SHP77 treated with DMSO at 0.1 percent for 48 hours (cell line): ENCODE data around the gene GYPC.
"Not testable (repeated sequence)": the region's sequence is repeated elsewhere in the genome, so short reads cannot be mapped to it uniquely, and the experiment has no call there.

Experiments used
- DNase-seq: peaks from one replicate; lab custom pipeline; 2025; lab: John Stamatoyannopoulos, UW

The GYPC gene

DNA sequence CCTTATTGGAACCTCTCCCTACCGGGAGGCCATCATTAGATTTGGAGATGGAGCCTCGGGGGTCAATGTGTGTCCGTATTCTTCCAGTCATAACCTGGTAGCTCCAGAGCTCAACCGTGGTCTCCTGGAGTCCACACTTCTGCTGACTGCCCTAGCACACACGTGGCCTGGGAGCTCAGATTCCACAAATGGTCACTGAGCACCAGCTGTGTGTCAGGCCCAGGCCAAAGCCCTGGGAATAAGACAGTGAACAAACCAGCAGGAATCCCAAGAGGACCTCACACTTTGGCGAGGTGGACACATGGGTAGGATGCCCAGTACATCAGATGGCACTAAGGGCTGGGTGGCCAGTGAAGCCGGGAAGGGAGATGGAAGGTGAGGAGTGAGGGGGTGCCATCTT lies 15.5 kb downstream of the GYPC start:
- no peak for DNase-seq

DNA sequence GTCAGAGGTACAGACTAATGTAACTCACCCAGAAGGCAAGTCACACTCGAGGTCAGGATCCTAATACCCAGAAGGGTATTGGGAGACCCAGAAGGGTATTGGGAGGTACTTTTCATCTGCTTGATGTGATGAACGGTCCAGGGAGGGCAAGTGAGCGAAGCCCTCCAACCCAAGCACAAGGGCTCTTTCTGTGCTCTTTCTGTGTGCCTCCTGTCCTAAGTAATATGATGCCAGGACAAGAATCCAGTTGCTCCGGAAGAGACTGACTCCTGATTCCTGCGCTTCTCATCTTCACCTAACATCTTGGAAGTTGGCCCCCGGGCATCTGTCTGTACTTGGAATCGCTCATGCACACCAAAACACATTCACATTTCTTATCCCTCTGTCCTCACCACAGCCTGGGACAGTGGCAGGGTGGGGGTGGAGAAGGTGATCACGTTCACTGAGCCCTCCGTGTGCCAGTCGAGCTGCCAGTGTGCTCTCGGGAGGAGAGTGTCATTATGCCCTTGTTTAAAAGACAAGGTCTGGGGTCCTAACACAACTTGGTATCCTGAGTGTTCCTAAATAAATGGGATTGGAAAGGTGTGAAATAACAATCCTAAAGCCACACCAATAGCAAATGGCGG lies 17.1 kb downstream of the GYPC start:
- no peak for DNase-seq

DNA sequence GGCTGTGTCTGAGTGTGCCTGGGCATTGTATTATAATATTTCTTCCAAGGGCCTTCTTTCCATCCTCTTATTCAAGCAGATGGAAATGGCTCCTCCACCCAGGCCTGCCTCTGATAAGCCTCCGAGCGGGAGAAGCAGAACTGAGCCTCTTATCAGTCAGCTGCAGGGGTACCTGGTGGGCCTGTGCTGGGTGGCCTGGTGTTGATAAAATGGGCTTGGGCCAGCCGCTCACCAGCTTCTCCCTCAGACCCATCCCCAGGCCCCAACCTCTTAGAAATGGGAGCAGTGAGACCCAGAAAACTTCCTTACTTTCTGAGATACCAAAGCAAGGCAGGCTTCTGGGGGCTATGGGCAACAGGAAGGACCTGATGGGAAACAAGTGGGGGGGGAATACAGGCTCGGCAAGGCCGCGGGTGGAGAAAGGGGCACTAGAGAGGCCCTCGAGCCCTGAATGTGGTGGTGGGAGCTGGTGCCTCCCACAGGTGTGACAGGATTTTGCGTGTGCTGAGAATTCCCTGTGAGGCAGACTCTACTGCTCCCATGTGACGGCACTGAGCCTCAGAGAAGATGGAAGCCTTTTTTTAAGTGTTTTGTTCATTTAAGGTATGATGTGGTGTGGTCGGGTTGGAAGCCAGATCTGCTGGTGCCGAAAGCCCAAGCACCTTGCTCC lies 18.3 kb downstream of the GYPC start:
- no peak for DNase-seq

DNA sequence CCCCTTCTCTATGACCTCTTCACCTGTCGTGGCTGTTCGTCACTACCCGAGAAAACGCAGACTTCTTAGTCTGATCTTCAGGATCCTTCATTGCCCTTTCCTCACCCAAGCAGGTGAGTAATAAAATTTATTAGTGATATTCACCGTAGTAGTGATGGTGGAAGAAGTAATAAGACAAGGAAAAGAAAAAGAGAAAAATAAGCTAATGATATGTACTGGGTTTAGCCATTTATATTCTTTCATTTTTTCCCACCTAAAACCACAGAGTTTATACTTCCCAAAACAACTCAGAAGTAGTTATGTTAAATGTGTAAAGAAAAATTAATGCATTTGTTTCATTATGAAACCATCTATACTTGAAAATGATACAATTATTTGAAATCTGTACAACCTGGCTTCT lies 19.7 kb downstream of the GYPC start:
- DNase-seq: no peak

DNA sequence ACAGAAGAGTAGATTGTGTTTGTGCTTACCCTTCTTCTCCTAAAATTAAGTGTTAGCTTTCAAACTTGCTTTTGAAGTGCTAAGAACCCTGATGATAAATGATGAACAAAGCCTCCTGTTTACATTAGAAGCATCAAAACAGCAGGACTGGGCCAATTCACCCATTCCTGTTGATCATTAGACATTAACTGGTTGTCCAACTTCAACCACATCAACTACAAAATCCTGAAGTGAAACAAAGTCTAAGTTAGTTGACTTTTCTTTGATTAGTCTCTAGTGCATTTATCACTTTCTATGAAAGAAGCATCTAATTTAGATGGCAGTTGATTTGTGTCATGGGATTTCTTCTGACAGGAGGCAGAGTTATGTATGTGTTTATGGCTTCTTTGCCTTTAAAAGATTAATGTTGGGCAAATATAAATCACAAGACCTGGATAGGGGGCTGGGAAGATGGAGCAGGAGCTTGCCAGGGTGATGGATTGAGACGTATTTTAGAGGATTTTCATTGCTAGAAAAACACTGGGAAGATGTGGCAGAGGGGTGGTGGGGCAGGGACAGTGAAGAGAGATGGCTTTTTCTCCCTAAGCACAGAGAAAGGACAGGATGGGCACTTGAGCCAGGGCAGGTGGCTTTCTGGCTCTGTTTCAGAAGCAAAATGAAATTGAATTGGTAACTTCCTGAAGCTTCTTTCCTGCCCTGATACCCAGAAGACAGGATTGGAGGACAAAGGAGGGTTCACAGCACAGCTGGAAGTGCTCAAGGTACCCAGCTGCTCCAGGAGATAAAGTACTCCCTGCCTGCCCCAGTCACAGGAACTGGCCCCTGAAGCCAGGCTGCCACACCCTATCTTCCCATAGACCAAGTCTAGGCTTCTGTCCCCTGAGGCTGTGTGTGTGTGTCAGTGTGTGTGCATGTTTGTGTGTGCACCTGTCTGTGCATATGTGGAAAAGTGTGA lies 20.5 kb downstream of the GYPC start:
- DNase-seq: no peak

DNA sequence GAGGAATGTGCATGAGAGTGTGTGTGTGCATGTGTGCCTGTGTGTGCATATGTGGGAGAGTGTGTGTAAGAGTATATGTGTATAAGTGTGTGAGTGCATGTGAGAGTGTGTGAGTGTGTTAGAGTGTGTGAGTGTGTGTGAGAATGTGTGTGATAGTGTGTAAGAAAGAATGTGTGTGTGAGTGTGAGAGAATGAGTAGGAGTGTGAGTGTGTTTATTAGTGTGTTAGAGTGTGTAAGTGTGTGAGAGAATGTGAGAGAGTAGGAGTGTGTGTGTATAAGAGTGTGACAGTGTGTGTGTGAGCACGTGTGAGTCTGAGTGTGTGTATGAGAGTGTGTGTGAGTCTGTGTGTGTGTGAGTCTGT lies 21.2 kb downstream of the GYPC start:
- no peak for DNase-seq

DNA sequence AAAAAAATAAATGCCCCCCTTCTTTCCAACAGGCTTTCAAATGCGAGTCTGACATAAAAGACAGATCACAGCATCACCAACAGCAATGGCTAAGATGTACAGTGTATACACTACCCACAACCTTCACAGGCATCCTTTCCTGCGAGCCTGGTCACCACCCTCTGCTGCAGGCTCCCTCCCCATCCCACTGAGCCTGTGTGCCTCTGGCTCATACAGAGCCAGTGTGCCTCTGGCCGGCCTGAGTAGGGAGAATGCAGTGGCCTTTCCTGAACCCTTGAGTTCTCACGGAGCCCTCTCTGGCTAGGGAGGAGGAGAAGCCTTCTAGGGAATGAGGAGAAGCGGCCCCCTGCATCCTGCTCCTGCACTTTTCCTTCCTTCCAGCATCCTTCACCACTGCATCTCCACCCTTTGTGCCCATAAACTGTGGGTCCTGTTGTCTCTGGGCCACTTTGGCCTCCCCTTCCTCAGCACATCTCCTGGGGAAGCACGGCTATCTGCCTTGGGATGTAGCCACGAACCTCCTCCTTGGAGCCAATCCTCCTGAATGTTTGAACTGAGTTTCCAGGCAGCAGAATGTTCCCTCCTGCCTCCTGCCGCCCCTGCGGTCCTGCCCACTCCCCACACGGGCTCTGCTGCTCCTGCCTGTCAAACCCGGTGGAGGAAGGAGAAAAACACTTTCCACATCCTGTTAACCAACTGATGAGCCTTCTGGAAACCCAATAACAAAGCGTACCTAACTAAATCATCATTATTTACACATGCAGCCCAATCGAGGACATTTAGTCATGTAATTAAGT lies 22.5 kb downstream of the GYPC start:
- DNase-seq: no peak

DNA sequence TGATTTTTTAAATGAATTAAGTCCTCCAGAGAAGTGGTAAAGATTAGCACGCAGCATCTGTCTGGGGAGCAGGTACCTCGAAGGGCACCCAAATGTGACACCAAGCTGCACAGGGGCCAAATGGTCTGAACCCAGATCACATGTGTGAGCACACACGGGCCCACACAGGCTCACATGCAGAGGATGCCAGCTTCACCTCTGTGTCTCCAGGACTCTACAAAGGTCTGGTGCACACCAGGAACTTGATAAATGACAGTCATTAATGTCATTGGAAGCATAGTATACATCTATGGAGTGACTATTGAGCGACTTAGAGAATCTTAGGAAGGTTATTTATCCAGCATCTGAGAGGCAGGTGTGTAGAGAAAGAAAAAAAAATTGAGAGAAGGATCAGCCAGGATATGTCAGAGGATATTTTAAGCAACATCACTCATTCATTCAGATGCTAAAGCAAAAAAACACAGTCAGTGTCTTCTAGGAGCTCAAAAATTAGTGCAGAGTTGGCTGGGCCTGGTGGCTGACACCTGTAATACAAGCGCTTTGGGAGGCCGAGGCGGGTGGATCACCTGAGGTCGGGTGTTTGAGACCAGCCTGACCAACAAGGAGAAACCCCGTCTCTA lies 23.2 kb downstream of the GYPC start:
- DNase-seq: no peak

DNA sequence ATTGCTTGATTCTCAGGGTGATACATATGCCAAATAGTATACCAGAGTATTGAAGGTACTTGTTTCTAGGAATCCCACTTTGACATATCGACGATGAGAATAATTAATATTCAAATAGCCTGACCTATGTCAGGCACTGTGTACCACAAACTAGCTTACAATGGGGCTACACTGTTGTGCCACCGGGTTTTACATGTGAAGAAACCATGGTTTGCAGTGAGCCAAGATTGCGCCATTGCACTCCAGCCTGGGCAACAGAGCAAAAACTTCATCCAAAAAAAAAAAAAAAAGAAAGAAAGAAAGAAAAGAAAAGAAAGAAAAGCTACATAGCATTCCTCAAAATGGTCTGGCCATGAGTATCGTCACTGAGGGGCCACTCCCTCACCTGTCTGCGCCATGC lies 25.5 kb downstream of the GYPC start:
- no peak for DNase-seq

DNA sequence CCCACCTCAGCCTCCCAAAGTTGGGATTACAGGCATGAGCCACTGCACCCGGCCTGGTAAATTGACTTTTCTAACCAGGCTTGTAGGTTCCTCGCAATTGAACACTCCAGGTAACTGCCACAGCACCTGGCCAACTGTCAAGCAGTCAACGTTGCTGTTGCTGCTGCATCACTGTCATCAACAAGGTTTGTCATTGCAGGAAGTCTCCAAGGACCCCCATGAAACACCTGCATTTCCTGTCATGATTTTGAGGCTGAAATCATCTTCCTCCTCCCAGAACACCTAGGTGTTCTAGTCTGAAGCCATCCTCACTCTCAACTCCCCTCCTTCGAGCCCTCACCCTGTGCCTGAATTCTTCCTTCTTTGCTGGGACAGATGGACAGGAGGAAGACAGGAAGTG lies 29.7 kb downstream of the GYPC start:
- no peak for DNase-seq

DNA sequence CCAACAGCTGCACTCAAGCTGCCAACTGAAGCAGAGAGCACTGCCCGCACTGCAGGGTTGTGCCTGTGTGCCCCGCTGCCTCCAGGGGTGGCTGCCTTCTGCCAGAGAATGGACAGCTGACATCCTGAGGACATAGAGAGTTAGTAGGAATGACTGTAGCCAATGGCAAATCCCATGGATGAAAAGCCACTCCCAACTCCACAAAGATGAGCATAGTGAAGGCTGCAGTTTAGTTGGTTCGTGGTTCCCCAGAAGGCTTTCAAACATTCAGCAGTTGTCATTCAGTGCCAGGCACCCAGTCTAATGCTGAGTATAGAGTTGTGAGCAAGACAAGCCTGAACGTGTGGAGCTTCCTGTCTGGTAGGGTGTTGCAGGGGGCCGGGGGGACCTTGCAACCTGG lies 30.3 kb downstream of the GYPC start:
- DNase-seq: no peak

DNA sequence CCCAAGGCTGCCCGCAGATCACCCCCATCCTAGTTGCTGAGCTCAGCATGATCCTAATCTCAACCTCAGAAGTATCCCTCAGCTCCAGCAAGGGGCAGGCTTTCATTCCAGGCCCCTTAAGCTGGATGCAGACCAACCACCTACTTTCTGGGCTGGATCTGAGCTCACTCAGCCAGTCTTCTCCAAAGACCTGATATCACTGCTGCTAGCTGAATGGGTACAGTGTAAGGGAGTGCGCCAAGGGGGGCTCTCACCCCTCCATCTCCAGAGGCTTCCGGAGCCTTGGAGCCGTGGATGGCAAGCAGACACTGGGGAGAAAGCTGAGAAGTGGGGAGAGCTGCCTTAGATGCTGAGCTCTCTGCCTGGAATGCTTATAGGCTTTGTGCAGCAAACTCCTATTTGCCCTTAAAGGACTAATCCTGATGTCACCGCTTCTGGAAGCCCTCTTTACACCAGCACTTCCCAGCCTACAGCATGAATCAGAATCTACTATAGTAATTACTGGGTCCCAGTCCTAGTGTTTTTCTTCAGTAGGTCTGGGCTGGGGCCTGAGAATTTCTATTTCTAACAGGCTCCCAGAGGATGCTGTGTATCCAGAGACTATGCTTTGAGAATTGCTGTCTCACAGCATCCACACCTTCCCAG lies 31.0 kb downstream of the GYPC start:
- DNase-seq: no peak

DNA sequence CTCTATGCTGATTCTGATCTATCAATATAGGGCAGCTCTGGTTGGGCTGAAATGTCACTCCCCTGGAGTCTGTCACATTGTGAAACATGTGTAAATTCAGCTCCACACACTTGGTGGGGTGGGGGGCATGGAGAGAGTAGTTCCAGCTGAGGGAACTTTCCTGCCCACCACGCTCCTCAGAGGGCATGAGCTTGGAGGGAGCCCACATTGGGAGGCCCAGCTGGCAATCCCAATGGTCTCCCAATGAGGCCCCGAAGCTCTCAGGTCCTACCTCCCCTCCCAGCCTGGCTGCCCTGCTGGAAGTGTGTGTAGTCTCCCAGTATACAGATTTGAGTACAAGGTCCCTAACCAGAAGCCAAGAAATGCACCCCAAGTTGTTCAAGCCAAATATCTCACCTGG lies 31.5 kb downstream of the GYPC start:
- DNase-seq: no peak

DNA sequence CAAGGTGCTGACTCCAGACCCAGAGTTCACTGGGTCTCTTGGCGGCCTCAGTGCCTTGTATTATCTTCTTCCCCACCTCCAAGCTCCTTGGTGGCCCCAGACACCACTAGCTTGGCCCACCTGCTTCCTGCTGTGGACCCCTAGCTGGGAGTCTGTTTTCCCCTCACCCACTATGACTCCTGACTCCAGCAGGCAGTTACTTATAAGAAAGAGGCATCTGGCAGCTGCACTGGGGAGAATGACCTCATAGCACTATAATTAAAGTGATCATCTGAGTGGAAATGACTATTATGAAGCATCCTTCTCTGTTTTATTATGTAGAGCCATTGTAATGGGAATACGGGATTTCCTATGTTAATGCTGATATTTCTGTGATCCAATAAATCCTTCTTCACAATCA lies 32.6 kb downstream of the GYPC start:
- DNase-seq: not testable (repeated sequence)

DNA sequence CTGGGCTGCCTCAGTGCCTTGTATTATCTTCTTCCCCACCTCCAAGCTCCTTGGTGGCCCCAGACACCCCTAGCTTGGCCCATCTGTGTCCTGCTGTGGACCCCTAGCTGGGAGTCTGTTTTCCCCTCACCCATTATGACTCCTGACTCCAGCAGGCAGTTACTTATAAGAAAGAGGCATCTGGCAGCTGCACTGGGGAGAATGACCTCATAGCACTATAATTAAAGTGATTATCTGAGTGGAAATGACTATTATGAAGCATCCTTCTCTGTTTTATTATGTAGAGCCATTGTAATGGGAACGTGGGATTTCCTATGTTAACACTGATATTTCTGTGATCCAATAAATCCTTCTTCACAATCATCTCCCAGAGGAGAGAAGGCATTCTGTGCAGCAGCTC lies 36.3 kb downstream of the GYPC start:
- DNase-seq: not testable (repeated sequence)

DNA sequence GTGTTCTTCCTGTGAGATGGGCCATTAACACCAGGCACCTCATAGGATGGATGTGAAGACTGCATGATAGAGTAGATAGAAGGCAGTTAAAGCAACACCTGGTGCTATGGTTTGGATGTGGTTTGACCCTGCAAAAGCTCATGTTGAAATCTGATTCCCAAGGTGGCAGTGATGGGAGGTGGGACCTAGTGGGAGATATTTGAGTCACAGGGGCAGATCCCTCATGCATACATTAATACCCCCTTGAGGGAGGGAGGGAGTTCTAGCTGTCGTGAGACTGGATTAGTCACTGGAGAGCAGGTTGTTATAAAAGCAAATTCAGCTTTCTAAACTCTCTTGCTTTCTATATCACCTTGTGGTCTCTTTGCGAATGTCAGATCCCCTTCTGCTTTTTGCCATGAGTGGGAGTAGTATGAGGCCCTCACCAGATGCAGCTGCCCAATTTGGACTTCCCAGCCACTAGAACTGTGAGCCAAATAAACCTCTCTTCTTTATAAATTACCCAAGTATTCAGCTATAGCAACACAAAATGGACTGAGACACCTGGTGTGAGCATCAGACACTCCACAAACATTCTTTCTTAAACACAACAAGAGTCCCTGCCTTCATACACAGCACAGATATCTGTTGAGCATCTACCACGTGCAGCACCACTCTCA lies 37.1 kb downstream of the GYPC start:
- not testable (repeated sequence) for DNase-seq

DNA sequence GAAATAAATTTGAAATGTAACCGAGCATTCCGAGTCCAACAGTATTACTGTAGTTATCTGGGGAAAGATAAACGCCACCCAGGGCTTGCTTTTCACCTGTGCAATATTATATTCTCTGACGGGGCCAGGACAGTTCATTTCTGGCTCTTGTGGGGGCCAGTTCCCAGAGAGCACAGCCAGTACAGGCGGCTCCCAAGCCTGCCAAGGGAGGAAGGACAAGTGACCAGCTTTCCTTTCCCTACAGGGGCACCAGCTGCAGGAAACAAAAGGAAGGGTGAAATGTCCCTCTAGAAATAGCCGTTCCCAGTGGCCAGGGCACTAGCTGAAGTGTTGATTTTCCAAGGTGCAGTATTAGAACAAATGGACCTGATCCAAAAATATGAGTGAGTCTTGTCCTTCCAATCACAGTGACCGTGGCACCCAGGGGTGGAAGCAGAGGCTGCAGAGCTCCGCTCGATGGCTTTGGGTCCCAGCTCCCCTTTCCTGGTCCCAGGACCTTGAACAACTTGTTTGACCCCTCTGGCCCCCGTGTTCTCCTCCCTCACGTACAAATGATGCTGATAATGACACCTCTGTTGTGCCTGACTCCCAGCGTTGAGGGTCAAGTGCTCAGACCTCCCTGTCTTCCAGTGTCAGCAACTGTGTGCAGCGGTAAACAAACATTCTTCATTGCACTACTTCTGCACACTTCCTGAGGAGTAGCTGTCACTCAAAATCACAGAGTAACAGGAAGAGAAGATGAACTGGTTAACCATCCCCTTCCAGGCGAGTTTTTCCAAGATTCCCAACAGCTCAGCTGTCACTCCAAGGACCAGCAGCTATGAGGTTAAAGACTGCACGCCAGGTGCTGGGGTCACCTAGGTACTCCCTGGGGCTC lies 40.9 kb downstream of the GYPC start:
- DNase-seq: no peak

DNA sequence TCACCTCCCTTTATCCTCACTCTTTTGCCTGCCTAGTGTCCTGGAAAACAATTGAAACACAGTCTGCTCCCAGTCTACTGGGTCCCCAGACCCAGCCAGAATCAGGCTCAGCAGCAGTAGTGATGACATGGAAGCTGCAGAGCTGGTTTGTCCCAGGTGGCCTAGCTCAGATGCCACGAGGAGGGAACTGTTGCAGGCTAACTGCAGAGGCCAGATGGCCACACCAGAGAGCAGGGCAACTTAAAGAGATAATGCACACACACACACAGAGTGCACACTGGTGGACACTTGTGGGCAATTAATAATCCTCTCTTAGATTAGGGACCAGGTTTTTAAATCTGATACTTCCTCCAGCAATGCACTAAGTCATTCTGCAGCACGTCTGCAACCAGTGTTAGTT lies 42.4 kb downstream of the GYPC start:
- DNase-seq: no peak

DNA sequence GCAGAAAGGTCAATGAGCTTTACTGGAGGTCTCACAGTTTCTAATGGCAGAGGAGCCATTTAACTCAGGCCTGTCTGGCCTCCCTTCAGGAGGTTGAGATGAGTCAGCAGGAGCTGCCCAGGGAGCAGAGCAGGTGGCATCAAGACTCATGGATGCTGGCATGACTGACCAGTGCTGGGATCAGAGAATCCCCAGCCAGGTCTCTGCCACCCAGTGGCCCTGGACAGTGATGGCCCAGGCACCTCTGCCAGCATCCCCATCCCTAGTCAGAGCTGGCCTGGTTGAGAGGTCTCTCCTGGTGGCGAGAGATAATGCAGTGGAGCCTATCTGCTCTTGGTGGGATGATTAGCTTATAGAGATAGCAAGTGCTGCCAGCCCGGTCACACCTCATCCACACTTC lies 43.1 kb downstream of the GYPC start:
- DNase-seq: no peak
